HG03097 (cell line): Measurements from ENCODE around the gene CZIB.
"Not testable (repeated sequence)": the region's sequence is repeated elsewhere in the genome, so short reads cannot be mapped to it uniquely, and the experiment has no call there.

Source experiments
- ATAC-seq: cut with Tn5 transposase; IDR thresholded peaks from one replicate; pipeline ENCODE4 v1.9.1; 2021; ENCODE audit not compliant: unreplicated experiment, low FRiP score

The CZIB gene

GRCh38 chr1:53190210-53190611 is 30.2 kb downstream of the CZIB start:
- ATAC-seq, result no peak

- no peak for ATAC-seq
Observed at GRCh38 chr1:53189061-53189460, 31.4 kb downstream of the CZIB start.

- ATAC-seq, result no peak
Observed at GRCh38 chr1:53188099-53188498, 32.3 kb downstream of the CZIB start.

- ATAC-seq, result no peak
Observed at GRCh38 chr1:53187401-53187800, 33.0 kb downstream of the CZIB start.

GRCh38 chr1:53186533-53186932 is 33.9 kb downstream of the CZIB start:
- no peak for ATAC-seq

GRCh38 chr1:53185955-53186297 is 34.5 kb downstream of the CZIB start:
- not testable (repeated sequence) for ATAC-seq

- ATAC-seq, result no peak
Observed at GRCh38 chr1:53183095-53183990, 37.1 kb downstream of the CZIB start.

GRCh38 chr1:53182716-53183094 is 37.7 kb downstream of the CZIB start:
- no peak for ATAC-seq

- ATAC-seq, result no peak
Observed at GRCh38 chr1:53182111-53182593, 38.3 kb downstream of the CZIB start.

- no peak for ATAC-seq
Observed at GRCh38 chr1:53180951-53181350, 39.5 kb downstream of the CZIB start.

- ATAC-seq, result no peak
Observed at GRCh38 chr1:53180226-53180625, 40.2 kb downstream of the CZIB start.

- ATAC-seq, result no peak
Observed at GRCh38 chr1:53176452-53177208, 43.8 kb downstream of the CZIB start.

- no peak for ATAC-seq
Observed at GRCh38 chr1:53174971-53175913, 45.2 kb downstream of the CZIB start.

- no peak for ATAC-seq
Observed at GRCh38 chr1:53172426-53173128, 47.9 kb downstream of the CZIB start.

GRCh38 chr1:53166912-53167311 is 53.5 kb downstream of the CZIB start:
- ATAC-seq, result no peak

- no peak for ATAC-seq
Observed at GRCh38 chr1:53166366-53166765, 54.1 kb downstream of the CZIB start.

- no peak for ATAC-seq
Observed at GRCh38 chr1:53165408-53165961, 54.9 kb downstream of the CZIB start.
